ENCODE measurements around the gene TNFRSF6B.
A peak's percentile ranks its signal among the peaks of the same experiment; 100 is the strongest.

TNFRSF6B gene

GRCh38 chr20:63698739-63699465, 2.5 kb downstream of the TNFRSF6B start:
- peak; percentile 75 for DNase-seq

DNA sequence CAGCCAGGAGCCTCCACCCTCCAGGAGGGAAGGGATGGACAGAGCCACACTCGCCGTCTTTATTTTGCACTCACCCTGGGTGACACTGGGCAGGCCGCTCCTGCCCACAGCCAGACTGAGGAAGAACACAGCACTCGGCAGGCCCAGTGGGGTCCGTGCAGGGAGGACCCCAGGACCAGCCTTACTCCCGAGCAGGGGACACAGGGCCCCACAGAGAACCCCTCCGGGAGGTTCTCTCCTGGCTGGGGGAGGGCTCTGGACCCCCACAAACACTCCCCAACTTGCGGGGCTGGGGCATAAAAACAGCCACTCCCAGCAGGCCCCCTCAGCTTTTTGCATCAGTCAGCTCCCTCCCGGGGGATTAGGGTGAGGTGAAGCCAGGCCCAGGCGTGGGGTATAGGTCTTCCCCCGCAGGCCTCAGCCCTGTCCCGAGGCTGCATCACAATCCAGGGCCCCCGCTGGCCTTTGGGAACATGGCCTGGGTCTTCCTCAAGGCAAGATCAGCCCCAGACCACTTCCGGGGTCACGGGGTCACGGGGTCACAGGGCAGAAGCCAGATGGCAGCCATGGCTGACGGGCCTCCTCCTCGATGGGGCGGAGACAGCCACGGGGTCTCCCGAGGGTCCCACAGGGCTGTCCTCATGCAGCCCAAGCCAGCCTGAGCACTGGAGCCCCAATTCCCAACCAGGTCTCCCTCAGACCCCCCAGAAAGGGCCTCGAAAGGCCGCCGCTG, 3.2 kb downstream of the TNFRSF6B start:
- no peak for DNase-seq

DNA sequence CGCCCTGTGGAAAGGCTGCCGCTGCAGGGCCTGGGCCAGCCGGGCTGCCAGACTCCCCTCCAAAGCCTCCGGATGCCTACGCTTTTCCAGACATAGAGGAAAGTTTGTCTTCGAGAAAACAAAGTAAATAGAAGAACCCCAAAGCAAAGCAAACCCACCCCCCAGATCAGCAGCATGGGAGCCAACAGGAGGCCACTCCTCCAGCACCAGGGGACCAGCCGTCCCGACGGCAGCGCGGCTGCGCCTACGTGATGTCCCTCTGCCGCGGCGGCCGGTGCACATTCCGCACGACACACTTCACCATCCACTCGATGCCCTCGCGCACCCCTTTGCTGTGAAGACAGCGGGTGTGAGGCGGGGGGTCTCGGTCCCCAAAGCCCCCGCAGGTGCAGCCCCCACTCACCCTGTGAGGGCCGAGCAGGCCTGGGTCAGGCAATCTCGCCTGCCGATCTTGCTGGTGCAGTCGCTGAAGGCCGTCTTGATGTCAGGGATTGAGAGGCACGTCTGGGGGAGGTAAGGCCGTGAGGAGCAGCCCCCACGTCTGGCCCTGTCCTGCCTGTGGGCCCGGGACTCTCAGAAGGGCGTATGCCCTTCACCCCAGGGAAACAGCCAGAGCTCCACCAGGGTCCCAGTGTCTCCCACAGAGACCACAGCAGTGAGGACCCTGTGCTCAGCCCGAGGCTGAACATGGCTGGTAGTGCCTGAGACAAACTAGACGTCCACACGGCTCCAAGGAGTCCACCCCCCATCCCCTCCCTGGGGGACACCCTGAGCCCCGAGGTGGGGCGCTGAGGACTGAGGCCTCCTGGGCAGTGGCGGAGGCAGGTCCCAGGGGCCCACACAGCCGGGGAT, 4.0 kb downstream of the TNFRSF6B start:
- DNase-seq, result no peak

DNA sequence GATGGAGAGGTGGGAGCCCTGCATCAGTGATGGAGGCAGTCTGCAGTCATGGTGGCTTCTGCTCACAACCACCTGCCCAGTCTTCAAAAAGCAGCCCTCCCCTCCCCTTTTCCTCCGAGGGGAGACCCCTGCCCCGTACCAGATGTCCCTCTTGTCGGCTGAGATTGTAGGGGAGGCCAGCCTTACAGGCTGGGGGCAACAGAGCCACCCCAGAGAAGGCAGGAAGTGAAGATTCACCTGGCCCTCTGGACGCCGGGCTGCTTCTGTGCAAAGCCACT, 4.5 kb downstream of the TNFRSF6B start:
- no peak for DNase-seq

DNA sequence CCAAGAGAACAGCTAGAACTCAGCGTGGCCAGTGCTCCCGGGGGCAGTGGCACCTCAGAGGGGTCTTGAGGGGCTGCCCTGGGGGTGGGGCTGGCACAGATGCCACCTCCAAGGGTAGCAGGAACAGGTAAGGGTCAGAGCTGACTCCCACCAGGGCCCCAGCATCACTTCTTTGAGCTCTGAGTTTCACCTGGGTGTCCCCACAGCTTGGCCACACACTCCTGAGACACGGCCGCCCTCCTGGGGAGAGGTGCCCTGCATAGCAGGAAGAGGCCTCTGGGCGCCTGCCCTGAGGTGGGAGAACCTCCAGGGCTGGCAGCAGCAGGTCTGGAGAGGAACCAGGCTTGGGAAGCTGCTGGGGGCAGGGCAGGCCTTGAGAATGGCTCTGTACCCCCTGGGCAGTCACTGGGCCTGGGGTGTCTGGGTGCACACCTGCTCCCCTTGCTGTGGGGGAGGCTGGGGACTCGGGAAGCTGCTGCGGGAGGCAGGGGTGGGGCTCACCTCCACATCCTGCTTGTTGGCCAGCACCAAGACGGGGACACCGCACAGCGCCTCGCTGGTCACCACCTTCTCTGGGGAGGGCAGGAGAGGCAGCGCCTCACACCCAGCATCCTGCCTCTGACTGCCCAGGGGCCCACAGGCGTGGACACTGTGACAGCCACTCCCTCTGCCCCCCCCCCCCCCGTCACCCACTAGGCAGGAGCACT, 5.0 kb downstream of the TNFRSF6B start:
- DNase-seq, result no peak

GRCh38 chr20:63702036-63702665, 5.7 kb downstream of the TNFRSF6B start:
- DNase-seq, result no peak

DNA sequence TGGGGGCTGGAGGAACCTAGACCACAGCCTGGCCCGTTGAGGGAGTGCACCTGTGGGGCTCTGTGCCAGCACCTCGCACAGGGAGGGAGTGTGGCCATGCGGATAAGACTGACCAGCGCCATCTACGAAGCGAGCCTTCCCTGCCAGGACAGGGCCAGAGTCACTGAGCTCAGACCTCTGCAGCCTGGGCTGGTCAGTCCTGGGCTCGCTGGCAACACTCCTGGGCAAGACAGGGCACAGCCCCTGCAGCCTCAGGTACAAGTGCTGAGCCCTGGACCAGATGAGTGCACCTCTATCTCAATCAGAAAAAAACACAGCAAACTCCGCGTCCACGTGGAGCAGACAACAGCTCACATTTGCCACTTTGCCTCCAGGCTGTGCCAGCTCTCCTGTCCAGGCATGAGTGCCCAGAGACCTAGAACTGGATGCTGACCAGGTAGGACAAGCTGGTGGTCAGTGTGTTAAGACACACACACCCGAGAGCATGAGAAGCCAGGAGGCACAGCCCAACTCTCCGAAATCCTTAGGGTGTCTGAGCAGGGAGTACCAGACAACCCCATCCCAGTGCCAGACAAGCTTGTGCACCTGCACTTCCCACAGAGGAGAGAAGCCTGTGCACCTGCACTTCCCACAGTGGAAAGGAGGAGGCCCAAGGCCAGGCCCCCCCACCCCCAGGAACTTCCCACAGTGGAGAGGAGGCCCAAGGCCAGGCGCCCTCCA, 6.5 kb downstream of the TNFRSF6B start:
- DNase-seq, result no peak

- DNase-seq, result no peak
Observed at GRCh38 chr20:63703471-63703975, 7.1 kb downstream of the TNFRSF6B start.

GRCh38 chr20:63703976-63704748, 7.7 kb downstream of the TNFRSF6B start:
- no peak for DNase-seq

DNA sequence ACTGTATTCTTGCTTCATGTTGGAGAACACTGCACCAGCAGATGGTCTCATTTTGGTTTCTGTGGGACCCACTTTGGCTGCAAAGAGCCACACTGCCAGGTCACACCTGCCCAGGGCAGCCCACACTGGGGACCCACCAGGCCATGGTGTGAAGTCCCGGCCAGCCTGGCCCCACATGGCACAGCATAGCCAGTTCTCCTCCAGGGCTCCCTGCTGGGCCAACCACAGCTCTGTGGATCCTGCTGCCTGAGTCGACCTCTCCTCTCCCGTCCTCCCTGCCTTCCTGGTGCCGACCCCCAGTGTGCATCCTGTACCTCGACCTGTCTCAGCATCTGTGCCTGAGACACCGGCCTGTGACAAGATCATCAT, 8.3 kb downstream of the TNFRSF6B start:
- no peak for DNase-seq

- no peak for DNase-seq
Observed at GRCh38 chr20:63705232-63706026, 9.0 kb downstream of the TNFRSF6B start.

GRCh38 chr20:63706027-63706695, 9.7 kb downstream of the TNFRSF6B start:
- DNase-seq, result no peak

DNA sequence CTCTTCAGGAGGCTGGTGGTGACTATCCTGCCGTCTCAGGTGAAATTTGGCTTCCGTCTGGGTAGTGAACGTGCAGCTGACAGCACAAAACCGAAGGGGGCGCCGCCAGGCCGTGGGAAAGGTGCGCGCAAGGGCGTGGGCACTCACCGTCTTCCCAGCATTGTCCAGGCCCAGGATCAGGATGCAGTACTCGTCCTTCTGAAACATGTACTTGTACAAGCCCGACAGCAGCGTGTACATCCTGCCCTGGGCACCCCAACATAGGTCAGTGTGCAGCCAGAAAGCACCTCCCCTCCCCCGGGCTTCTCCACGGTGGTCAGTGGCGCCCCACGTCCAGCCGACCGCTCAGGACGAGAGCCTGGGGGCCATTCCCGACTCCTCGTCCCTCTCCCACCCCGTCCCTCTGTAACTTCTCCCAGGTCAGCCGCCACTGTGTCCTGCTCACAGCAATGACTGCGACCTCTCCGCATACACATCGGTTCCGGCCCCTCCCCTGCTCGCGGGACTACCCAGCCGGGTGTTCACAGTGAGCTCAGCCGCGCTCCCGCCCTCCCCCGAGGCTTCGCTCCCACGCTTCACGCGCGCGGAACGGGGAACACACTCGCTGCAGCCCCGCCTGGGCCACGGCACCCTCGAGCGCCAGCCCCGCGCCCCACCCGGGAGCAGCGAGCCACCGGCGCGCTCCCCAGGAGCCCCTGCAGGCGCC, 10.6 kb downstream of the TNFRSF6B start:
- peak; percentile 74 for DNase-seq

DNA sequence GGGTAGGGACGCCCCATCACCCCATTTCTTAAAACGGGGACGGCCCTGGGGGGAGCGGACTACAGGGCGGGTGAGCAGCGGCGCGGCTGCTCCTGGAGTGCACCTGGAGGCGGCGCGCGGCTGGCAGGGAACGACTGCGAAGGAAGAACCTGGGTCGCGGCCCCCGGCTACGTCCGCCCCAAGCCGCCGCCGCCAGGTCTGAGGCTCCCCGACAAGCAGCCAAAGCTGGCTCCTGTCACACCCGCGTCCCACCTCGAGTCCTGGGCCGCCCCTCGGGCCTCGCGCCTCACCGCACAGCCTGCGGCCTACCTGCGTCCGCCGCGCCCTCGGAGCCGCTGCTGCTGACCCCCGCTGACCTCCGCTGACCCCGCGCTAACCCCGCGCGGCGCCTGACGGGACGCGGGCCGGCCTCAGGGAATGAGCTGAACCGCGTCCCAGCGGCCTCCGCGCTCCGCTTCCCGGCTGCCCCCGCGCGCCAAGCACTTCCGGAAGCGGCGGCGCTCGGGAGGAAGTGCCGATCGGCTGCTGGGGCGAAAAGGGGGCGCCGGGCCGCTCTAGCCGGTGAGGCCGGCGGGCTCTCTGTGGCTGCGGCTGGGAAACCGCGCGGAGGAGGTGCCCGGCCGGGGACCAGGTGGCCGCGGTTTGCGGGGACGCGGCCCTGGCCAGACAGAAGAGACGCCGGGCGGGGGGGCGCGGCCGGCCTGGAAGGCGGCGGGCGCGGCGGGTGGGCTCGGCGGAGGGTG, 11.3 kb downstream of the TNFRSF6B start, which contains the start of the genes ARFRP1 and ZGPAT:
ARFRP1 (minus strand) TSS at position 419 of the 743 bp plus-strand sequence. CDS start 885 bp downstream, outside the sequence.
ZGPAT (plus strand) TSS at position 482 of the 743 bp plus-strand sequence. CDS start 542 bp downstream, outside the sequence.
- DNase-seq, result peak; percentile 90

GRCh38 chr20:63708301-63709148, 12.1 kb downstream of the TNFRSF6B start:
- no peak for DNase-seq

- DNase-seq, result no peak
Observed at GRCh38 chr20:63709149-63709527, 12.7 kb downstream of the TNFRSF6B start.

Data from stimulated activated CD4-positive, alpha-beta T cell treated with anti-CD3 and anti-CD28 coated beads, Interleukin-15, amount 100 ng/mL, for 24 hours (primary cell).